Measurements from ENCODE around the gene DNMT3L.
"Not testable (repeated sequence)": the region's sequence is repeated elsewhere in the genome, so short reads cannot be mapped to it uniquely, and the experiment has no call there.

The DNMT3L gene

GRCh38 chr21:44294391-44295162 lies 32.9 kb upstream of the DNMT3L start:
- no peak for DNase-seq (ENCODE audit: low read depth)

- no peak for DNase-seq (ENCODE audit: low read depth)
Measured at GRCh38 chr21:44293551-44294231, 32.0 kb upstream of the DNMT3L start.

GRCh38 chr21:44292812-44293195 lies 31.1 kb upstream of the DNMT3L start:
- no peak for DNase-seq (ENCODE audit: low read depth)

GRCh38 chr21:44291936-44292811 lies 30.5 kb upstream of the DNMT3L start:
- DNase-seq (ENCODE audit: low read depth) = no peak

- DNase-seq (ENCODE audit: low read depth) = no peak
Measured at GRCh38 chr21:44291078-44291935, 29.6 kb upstream of the DNMT3L start.

GRCh38 chr21:44290327-44291077 lies 28.8 kb upstream of the DNMT3L start:
- DNase-seq (ENCODE audit: low read depth) = no peak

- DNase-seq (ENCODE audit: low read depth) = no peak
Measured at GRCh38 chr21:44289381-44290010, 27.8 kb upstream of the DNMT3L start.

- no peak for DNase-seq (ENCODE audit: low read depth)
Measured at GRCh38 chr21:44288251-44289110, 26.8 kb upstream of the DNMT3L start.

GRCh38 chr21:44286716-44287632 lies 25.3 kb upstream of the DNMT3L start:
- no peak for DNase-seq (ENCODE audit: low read depth)

GRCh38 chr21:44286086-44286715 lies 24.5 kb upstream of the DNMT3L start:
- DNase-seq (ENCODE audit: low read depth) = no peak

- DNase-seq (ENCODE audit: low read depth) = no peak
Measured at GRCh38 chr21:44285138-44285992, 23.7 kb upstream of the DNMT3L start, which contains the start of gene AIRE. TSS of gene AIRE (plus strand) at chr21:44285876. CDS start at chr21:44286007, 131 bp downstream.

GRCh38 chr21:44283948-44284347 lies 22.3 kb upstream of the DNMT3L start:
- no peak for DNase-seq (ENCODE audit: low read depth)

GRCh38 chr21:44283211-44283785 lies 21.6 kb upstream of the DNMT3L start:
- not testable (repeated sequence) for DNase-seq (ENCODE audit: low read depth)

GRCh38 chr21:44282370-44282769 lies 20.7 kb upstream of the DNMT3L start:
- DNase-seq (ENCODE audit: low read depth) = no peak

GRCh38 chr21:44281801-44282200 lies 20.1 kb upstream of the DNMT3L start:
- DNase-seq (ENCODE audit: low read depth) = no peak
